Sigmoid colon (tissue), 4 donors: Measurements from ENCODE around the gene FTCD.

ENCODE experiments used
- CTCF ChIP-seq, 4 experiments: fragments of 450-650 bp in 3 of 4; fragments of 200-600 bp in 1 of 4; IDR thresholded peaks; one replicate each; pipeline ENCODE4 v1.5.1; 2016 to 2019; ENCODE audit warnings: antibody characterized with exemption in 4 of 4, mild to moderate bottlenecking in 3 of 4, moderate library complexity in 2 of 4
- EP300 ChIP-seq, 4 donors: sonication (generic); formaldehyde crosslinking; IDR thresholded peaks; one replicate each; pipeline ENCODE4 v1.6.1; 2017; ENCODE audit warnings: antibody characterized with exemption in 4 of 4
- POLR2A ChIP-seq, 2 donors: fragments of 450-650 bp; IDR thresholded peaks; one replicate each; pipeline ENCODE4 v1.6.1; 2016; ENCODE audit warnings: antibody characterized with exemption in 2 of 2, mild to moderate bottlenecking in 2 of 2, moderate library complexity in 2 of 2
- POLR2AphosphoS5 ChIP-seq, 4 donors: sonication (generic); formaldehyde crosslinking; IDR thresholded peaks; one replicate each; pipeline ENCODE4 v1.6.1; 2017; ENCODE audit warnings: antibody characterized with exemption in 4 of 4

- TF ChIP-seq POLR2A (IDR thresholded peaks at IDR 0.05) = no peak
- no peak for TF ChIP-seq CTCF (IDR thresholded peaks at IDR 0.05)
- TF ChIP-seq POLR2AphosphoS5 (IDR thresholded peaks at IDR 0.05) = no peak
- TF ChIP-seq EP300 (IDR thresholded peaks at IDR 0.05) = no peak
Observed at GRCh38 chr21:46087641-46088040, 67.7 kb downstream of the FTCD start.
